HG02852 (cell line): Measurements from ENCODE around the gene ATF4.

Experiments used
- ATAC-seq: cut with Tn5 transposase; IDR thresholded peaks from one replicate; pipeline ENCODE4 v1.9.1; 2021; ENCODE audit warnings: mild to moderate bottlenecking, moderate library complexity; ENCODE audit not compliant: unreplicated experiment

Gene ATF4, protein sequence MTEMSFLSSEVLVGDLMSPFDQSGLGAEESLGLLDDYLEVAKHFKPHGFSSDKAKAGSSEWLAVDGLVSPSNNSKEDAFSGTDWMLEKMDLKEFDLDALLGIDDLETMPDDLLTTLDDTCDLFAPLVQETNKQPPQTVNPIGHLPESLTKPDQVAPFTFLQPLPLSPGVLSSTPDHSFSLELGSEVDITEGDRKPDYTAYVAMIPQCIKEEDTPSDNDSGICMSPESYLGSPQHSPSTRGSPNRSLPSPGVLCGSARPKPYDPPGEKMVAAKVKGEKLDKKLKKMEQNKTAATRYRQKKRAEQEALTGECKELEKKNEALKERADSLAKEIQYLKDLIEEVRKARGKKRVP

GRCh38 chr22:39520226-39521105 is at the start of gene ATF4:
TSS of gene ATF4 (plus strand) at chr22:39520562. CDS start at chr22:39521446, 884 bp downstream.
- peak; percentile 44 for ATAC-seq

- ATAC-seq: peak; percentile 61
Observed at GRCh38 chr22:39471381-39472141, 48.8 kb upstream of the ATF4 start.

DNA sequence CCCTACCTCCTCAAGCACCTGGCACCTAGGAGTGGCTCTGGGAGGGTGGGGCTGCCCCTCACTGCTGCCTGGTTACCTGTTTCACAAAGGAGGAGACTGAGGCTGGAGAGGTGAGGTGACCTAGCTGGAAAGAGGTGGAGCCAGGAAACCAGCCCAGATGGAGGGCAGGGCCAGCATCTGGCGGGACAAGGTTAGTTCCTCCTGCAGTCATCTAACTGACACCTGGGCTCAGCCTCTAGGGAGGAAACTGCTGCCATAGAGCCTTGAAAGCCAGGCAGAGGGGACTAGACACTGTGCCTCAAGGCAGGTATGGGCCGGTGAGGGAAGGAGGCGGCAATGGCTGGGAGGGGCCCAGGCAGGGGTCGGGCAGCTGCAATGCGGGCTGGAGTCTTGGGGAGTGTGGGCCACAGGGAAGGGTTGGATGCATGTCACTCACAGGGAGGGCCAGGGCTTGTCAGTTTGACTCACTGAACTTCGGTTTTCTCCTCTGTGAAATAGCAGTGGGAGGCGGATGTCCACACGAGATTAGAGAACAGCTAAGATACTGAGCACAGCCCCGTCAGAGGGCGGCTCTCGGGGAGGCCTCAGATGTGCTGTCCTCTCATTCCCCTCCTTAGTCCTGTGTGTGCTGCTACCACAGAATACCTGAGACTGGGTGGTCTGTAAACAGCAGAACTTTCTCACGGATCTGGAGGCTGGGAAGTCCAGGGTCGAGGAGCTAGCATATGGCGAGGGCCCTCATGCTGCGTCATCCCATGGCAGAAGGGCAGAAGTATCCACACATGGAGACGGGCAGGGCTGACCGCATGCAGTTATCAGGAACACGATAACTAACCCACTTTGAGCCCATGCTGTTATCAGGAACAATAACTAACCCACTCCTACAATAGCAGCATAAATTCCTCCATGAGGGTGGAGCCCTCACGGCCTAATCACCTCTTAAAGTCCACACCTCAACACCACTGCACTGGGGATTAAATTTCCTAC is 47.5 kb upstream of the ATF4 start:
- no peak for ATAC-seq

DNA sequence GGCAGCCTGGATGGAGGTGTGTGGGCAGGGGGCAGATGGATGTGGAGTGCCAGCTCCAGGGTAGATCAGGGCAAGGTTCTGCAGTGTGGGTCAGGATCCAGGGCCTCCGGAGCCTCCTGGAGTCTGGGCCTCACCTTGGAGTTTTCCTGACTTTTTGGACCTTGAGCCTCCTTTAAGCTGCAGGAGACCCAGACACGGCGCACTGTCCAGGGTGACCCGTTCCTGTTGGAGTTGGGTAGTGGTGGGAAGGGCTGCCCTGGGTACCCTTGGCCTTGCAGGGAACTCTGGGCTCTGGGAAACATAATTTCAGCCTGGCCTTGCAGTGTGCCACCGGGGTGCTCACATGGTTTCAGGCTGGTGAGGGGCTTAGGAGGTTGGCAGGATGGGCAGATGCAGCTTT is 46.5 kb upstream of the ATF4 start:
- ATAC-seq: no peak

- no peak for ATAC-seq
Observed at GRCh38 chr22:39474351-39475111, 45.8 kb upstream of the ATF4 start.

- ATAC-seq: no peak
Observed at GRCh38 chr22:39475337-39475736, 45.0 kb upstream of the ATF4 start.

GRCh38 chr22:39475902-39476301 is 44.5 kb upstream of the ATF4 start:
- no peak for ATAC-seq

DNA sequence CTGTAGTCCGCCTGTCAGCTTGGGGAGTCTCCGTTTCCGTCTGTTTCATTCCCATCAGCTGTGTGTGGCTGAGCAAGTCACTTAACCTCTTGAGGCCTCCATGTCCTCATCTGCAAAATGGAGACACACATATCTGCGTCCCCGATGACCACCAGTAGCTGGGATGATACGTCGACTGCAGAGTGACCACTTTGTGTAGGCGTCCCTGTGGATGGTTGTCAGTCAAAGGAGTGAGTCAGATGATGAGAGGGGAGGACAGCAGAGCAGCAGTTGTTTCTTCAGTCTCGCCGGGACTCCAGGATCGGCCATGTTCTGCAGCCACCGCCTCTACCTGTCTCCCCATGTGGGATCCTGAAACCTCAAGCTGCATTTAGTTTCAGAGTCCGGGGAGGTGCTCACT is 43.7 kb upstream of the ATF4 start:
- no peak for ATAC-seq

DNA sequence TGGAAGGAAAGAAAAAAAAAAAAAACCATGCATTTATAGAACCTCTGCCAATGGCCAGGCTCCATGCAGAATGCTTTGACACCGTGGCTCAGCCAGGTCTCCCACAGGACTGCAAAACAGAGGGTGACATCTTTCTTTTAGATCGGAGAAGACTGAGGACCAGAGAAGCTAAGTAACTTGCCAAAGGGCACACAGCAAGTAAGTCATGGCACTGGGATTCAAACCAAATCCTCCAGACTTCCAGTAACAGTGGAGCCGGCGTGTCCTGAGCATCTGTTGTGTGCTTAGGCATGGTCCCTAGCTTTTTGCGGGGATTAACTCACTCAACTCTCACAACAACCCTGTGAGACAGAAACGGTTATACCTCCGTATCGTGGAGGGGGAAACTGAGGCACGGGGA is 42.8 kb upstream of the ATF4 start:
- ATAC-seq: no peak

DNA sequence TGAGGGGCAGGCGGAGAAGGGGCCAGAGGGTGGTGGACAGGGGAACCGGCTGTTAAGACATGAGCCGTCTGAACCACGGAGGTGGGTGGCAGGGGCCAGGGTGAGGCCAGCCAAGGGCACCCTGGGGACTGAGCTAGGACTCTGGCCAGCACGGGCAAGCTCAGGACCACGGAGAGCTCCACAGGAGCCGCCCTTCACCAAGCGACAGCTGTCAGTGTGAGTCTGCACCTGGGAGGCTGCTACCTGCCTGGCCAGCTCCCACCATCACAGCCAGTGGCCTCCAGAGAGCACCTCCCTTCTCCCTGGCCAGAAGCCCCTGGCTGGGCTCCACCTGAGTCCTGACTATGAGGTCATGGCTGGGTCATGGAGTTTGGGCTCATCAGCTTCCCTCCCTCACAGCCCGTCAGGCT is 41.9 kb upstream of the ATF4 start:
- no peak for ATAC-seq

GRCh38 chr22:39479254-39479653 is 41.1 kb upstream of the ATF4 start:
- ATAC-seq: no peak

DNA sequence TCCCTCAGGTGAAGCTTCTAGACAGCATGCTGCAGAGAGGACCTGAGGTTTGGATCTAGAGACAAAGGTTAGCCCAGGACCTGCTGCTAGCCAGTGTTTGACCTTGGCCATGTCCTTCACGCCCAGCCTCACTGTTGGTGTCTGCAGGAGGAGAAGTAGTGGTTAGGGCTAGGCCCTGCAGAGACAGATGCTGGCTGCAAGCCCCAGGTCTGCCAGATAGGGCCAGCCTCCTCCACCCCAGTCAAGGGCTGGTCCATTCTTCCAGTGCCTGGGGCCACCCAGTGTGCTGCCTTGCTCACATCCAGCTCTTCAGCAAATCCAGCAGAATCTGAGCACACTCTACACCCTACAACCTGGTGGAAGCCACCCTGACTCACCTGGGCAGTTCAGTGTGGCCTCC is 39.8 kb upstream of the ATF4 start:
- ATAC-seq: no peak

- no peak for ATAC-seq
Observed at GRCh38 chr22:39481054-39481453, 39.3 kb upstream of the ATF4 start.

- no peak for ATAC-seq
Observed at GRCh38 chr22:39481595-39481994, 38.8 kb upstream of the ATF4 start.

GRCh38 chr22:39482768-39483167 is 37.6 kb upstream of the ATF4 start:
- ATAC-seq: no peak

GRCh38 chr22:39486951-39487825 is 33.2 kb upstream of the ATF4 start:
- no peak for ATAC-seq

DNA sequence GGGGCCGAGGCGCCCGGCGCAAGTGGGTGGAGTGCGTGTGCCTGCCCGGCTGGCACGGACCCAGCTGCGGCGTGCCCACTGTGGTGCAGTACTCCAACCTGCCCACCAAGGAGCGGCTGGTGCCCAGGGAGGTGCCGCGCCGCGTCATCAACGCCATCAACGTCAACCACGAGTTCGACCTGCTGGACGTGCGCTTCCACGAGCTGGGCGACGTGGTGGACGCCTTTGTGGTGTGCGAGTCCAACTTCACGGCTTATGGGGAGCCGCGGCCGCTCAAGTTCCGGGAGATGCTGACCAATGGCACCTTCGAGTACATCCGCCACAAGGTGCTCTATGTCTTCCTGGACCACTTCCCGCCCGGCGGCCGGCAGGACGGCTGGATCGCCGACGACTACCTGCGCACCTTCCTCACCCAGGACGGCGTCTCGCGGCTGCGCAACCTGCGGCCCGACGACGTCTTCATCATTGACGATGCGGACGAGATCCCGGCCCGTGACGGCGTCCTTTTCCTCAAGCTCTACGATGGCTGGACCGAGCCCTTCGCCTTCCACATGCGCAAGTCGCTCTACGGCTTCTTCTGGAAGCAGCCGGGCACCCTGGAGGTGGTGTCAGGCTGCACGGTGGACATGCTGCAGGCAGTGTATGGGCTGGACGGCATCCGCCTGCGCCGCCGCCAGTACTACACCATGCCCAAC is 32.4 kb upstream of the ATF4 start:
- no peak for ATAC-seq

DNA sequence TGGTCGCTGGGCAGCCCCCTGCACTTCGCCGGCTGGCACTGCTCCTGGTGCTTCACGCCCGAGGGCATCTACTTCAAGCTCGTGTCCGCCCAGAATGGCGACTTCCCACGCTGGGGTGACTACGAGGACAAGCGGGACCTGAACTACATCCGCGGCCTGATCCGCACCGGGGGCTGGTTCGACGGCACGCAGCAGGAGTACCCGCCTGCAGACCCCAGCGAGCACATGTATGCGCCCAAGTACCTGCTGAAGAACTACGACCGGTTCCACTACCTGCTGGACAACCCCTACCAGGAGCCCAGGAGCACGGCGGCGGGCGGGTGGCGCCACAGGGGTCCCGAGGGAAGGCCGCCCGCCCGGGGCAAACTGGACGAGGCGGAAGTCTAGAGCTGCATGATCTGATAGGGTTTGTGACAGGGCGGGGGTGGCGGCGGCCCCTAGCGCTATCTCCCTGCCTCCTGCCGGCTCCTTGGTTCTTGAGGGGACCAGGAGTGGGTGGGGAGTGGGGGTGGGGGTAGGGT is 31.7 kb upstream of the ATF4 start:
- no peak for ATAC-seq
